LNCaP clone FGC (cell line): ENCODE data around the gene CTDSP2.
"Not testable (repeated sequence)": the region's sequence is repeated elsewhere in the genome, so short reads cannot be mapped to it uniquely, and the experiment has no call there.

Source experiments
- DNase-seq: peaks from one replicate; pipeline ENCODE4 v3.0.0-alpha.2; 2011; ENCODE audit warnings: low read depth
- H3K4me3 ChIP-seq: 2 replicates; pipeline ENCODE4 v1.5.1; 2011; ENCODE audit warnings: mild to moderate bottlenecking, low read depth, low read length, control low read depth
- TF ChIP-seq, protein P1 (sequence below): IDR thresholded peaks from 2 replicates; pipeline ENCODE4 v1.5.1; 2012; ENCODE audit warnings: mild to moderate bottlenecking; ENCODE audit not compliant: control insufficient read depth, insufficient read depth; ENCODE audit errors: extremely low read depth

Gene CTDSP2

DNA sequence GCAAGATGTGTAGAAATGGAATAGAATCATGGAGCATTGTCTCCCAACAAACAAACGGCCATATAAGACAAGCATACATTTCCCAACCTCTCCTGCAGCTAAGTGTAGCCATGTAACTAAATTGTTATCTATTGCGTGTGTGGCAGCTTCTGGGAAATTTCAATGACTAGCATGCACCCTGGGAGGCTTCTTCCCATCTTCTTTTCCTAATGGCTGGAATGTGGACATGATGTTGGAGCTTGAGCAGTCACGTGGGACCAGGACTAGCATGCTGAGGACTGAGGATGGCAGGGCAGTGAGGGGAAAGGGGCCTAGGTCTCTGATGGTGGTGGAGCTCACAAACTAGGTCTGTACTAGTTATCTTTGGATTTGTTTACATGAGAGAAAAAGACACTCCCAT is 21.7 kb upstream of the CTDSP2 start:
- DNase-seq, result no peak
- no peak overlapping the region for H3K4me3 ChIP-seq
- TF ChIP-seq, protein P1, sequence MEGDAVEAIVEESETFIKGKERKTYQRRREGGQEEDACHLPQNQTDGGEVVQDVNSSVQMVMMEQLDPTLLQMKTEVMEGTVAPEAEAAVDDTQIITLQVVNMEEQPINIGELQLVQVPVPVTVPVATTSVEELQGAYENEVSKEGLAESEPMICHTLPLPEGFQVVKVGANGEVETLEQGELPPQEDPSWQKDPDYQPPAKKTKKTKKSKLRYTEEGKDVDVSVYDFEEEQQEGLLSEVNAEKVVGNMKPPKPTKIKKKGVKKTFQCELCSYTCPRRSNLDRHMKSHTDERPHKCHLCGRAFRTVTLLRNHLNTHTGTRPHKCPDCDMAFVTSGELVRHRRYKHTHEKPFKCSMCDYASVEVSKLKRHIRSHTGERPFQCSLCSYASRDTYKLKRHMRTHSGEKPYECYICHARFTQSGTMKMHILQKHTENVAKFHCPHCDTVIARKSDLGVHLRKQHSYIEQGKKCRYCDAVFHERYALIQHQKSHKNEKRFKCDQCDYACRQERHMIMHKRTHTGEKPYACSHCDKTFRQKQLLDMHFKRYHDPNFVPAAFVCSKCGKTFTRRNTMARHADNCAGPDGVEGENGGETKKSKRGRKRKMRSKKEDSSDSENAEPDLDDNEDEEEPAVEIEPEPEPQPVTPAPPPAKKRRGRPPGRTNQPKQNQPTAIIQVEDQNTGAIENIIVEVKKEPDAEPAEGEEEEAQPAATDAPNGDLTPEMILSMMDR, result no peak

GRCh38 chr12:57866308-57867019 is 19.9 kb upstream of the CTDSP2 start:
- DNase-seq, result no peak
- TF ChIP-seq, protein P1, result no peak
- H3K4me3 ChIP-seq, result no peak overlapping the region

DNA sequence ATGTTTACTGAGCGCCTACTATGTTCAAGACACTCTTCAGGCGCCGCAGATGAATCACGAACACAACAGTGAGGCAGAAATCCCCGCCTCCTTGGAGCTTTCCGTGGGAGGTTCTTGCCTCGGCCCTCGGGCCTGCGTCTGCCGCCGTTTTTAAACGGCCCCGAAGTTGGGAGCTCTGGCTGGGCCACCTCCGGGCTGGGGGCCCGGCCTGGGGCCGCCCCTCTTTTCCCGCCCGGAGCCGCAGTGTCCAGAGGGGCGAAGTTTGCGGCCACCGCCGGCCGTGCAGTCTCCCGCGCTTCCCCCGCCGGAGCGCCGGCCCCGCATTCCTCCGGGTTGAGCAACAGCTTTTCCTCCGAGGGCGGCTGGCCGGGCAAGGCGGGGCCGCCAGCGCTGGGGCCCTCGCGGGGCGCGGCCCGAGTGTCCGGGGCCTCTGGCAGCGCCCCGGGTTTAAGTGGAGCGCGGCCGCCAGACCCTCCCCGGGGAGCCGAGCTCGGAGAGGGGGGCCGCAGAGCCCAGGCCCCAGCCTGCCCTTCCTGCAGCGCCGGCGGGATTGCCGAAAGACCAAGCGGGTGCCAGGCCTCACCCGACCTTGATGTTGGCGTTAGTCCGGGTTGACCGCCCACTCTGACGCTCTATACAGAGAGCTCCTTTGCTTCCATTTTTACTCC is 18.7 kb upstream of the CTDSP2 start:
- TF ChIP-seq, protein P1, result no peak
- no peak overlapping the region for H3K4me3 ChIP-seq
- DNase-seq, result no peak

- TF ChIP-seq, protein P1, result no peak
- H3K4me3 ChIP-seq, result no peak overlapping the region
- no peak for DNase-seq
These were observed 18.0 kb upstream of the CTDSP2 start for GRCh38 chr12:57864442-57865083.

- TF ChIP-seq, protein P1, result no peak
- H3K4me3 ChIP-seq, result no peak overlapping the region
- no peak for DNase-seq
These were observed 17.1 kb upstream of the CTDSP2 start for GRCh38 chr12:57863676-57864075.

DNA sequence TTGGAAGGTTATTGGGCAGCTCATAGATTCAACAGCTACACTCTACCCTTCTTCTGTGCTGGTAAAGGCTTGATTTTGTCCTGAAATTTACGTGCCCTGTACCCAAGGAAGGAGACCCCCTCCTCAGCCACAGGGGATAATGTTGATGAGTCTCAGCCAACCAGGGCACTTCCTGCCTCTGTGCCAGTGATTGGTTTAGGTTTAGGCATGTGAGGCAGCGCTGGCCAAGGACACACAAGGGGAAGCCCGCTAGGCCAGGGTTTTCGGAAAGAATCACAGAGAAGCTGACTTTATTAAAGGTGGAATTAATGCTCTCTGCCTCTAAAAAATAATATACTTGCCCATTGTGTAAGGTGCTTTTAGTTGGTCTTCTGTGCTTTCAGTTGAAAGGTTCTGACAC is 15.4 kb upstream of the CTDSP2 start:
- no peak for DNase-seq
- TF ChIP-seq, protein P1, result no peak
- no peak overlapping the region for H3K4me3 ChIP-seq

DNA sequence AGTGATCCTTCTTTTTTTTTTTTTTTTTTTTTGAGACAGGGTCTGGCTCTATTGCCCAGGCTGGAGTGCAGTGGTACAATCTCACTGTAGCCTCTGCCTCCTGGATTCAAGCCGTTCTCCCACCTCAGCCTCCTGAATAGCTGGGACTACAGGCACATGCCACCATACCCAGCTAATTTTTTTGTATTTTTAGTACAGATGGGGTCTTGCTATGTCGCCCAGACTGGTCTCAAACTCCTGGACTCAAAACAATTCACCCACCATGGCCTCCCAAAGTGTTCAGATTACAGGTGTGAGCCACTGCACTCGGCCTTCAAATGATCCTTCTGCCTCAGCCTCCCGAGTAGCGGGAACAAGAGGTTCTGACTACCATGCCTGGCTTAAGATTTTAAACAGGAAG is 14.4 kb upstream of the CTDSP2 start:
- DNase-seq, H3K4me3 ChIP-seq: not testable (repeated sequence)
